Loucy (cell line): ENCODE measurements around the gene DAB1.

Experiments used
- H2AFZ ChIP-seq: fragments of 200-600 bp; sonication (generic); 2 replicates; pipeline ENCODE4 v1.6.0; 2016; ENCODE audit warnings: antibody characterized with exemption, mild to moderate bottlenecking, low read length, moderate library complexity
- H3F3A ChIP-seq: fragments of 200-600 bp; 2 replicates; pipeline ENCODE4 v1.6.0; 2016; ENCODE audit warnings: antibody characterized with exemption, low read depth, mild to moderate bottlenecking
- H3K27me3 ChIP-seq: fragments of 200-600 bp; sonication (generic); 2 replicates; pipeline ENCODE4 v1.6.1; 2014; ENCODE audit warnings: low read length, mild to moderate bottlenecking; ENCODE audit not compliant: insufficient read depth, poor library complexity, severe bottlenecking
- H3K36me3 ChIP-seq: fragments of 200-600 bp; sonication (generic); 2 replicates; pipeline ENCODE4 v1.6.1; 2016; ENCODE audit warnings: low read length; ENCODE audit not compliant: insufficient read depth
- H3K4me1 ChIP-seq: fragments of 200-600 bp; sonication (generic); 2 replicates; pipeline ENCODE4 v1.5.1; 2014; ENCODE audit warnings: low read length, mild to moderate bottlenecking; ENCODE audit not compliant: insufficient read depth, poor library complexity, severe bottlenecking
- H3K4me2 ChIP-seq: fragments of 200-600 bp; sonication (generic); 2 replicates; pipeline ENCODE4 v1.6.0; 2014; ENCODE audit warnings: antibody characterized with exemption, low read length, low read depth, mild to moderate bottlenecking; ENCODE audit not compliant: poor library complexity, severe bottlenecking
- H3K4me3 ChIP-seq: fragments of 200-600 bp; sonication (generic); 2 replicates; pipeline ENCODE4 v1.5.1; 2014; ENCODE audit warnings: low read length, mild to moderate bottlenecking, mixed read lengths; ENCODE audit not compliant: poor library complexity, severe bottlenecking
- H3K79me2 ChIP-seq: fragments of 200-600 bp; sonication (generic); 2 replicates; pipeline ENCODE4 v1.6.1; 2014; ENCODE audit warnings: low read length; ENCODE audit not compliant: insufficient read depth
- H3K9ac ChIP-seq: fragments of 200-600 bp; sonication (generic); 2 replicates; pipeline ENCODE4 v1.6.0; 2014; ENCODE audit warnings: mild to moderate bottlenecking, low read depth, low read length, moderate library complexity; ENCODE audit not compliant: poor library complexity, severe bottlenecking
- H3K9me2 ChIP-seq: fragments of 200-600 bp; sonication (generic); replicated peaks from 2 replicates; pipeline ENCODE4 v1.6.1; 2016; ENCODE audit warnings: low read depth, low read length, mixed read lengths
- H3K9me3 ChIP-seq: fragments of 200-600 bp; sonication (generic); 2 replicates; pipeline ENCODE4 v1.6.1; 2014; ENCODE audit warnings: mild to moderate bottlenecking, antibody characterized with exemption, low read length, low read depth; ENCODE audit not compliant: insufficient read depth
- H4K20me1 ChIP-seq: fragments of 200-600 bp; sonication (generic); 2 replicates; pipeline ENCODE4 v1.6.0; 2014; ENCODE audit warnings: antibody characterized with exemption, low read length, mild to moderate bottlenecking; ENCODE audit not compliant: insufficient read depth, poor library complexity, severe bottlenecking
- CTCF ChIP-seq: fragments of 200-600 bp; sonication (generic); conservative IDR thresholded peaks from 2 replicates; pipeline ENCODE4 v1.5.1; 2014; ENCODE audit warnings: mild to moderate bottlenecking, antibody characterized with exemption, low read length
- EZH2phosphoT487 ChIP-seq: fragments of 200-600 bp; IDR thresholded peaks from 2 replicates; pipeline ENCODE4 v1.6.1; 2018; ENCODE audit warnings: antibody characterized with exemption, mild to moderate bottlenecking, moderate library complexity, borderline replicate concordance

The DAB1 gene

GRCh38 chr1:57294177-57294576 is 129.7 kb downstream of the DAB1 start:
- H3K4me1 ChIP-seq = no peaks in the 10 kb centered on the region
- no peaks in the 10 kb centered on the region for H3F3A ChIP-seq

DNA sequence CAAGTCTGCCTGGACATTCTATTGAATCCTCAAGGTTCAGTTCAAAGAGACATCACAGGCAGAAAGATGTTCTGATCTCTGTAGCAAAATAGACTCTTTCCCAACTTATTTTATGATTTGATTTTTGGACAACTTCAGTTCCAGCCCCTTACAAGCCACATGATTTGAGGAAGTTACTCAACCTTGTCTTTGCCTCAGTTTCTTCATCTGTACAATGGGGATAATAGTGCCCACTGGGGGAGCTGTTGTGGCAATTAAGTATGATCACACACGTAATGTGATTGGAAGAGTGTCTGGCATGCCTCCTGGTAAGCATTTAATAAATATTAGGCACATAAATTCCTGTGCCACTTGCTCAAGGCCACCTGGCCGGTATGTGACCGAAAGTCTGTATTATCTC is 130.6 kb downstream of the DAB1 start:
- TF ChIP-seq CTCF = no peak; the same call in 1 of the 2 replicates
- no peak for TF ChIP-seq EZH2phosphoT487
- no peak overlapping the region for H2AFZ ChIP-seq
- no peaks in the 10 kb centered on the region for H4K20me1 ChIP-seq
- H3K4me2 ChIP-seq = no peak overlapping the region
- no peaks in the 10 kb centered on the region for H3K27me3 ChIP-seq
- no peaks in the 10 kb centered on the region for H3K9me3 ChIP-seq
- H3K9me2 ChIP-seq = no peaks in the 10 kb centered on the region
- no peaks in the 10 kb centered on the region for H3F3A ChIP-seq
- H3K79me2 ChIP-seq = no peaks in the 10 kb centered on the region
- H3K4me1 ChIP-seq = no peaks in the 10 kb centered on the region
- H3K36me3 ChIP-seq = no peaks in the 10 kb centered on the region
- no peak overlapping the region for H3K9ac ChIP-seq
- H3K4me3 ChIP-seq = no peak overlapping the region

More at GRCh38 chr1:57294177-57294576, 129.7 kb downstream of the DAB1 start:
- H4K20me1 ChIP-seq = no peaks in the 10 kb centered on the region
- no peaks in the 10 kb centered on the region for H3K79me2 ChIP-seq
- TF ChIP-seq EZH2phosphoT487 (no peak), CTCF (no peak)
- no peak overlapping the region for H3K9ac ChIP-seq
- no peaks in the 10 kb centered on the region for H3K9me3 ChIP-seq
- no peaks in the 10 kb centered on the region for H3K27me3 ChIP-seq
- no peaks in the 10 kb centered on the region for H3K9me2 ChIP-seq
- H3K4me3 ChIP-seq = no peak overlapping the region
- no peaks in the 10 kb centered on the region for H3K36me3 ChIP-seq
- H2AFZ ChIP-seq = no peak overlapping the region
- no peak overlapping the region for H3K4me2 ChIP-seq

DNA sequence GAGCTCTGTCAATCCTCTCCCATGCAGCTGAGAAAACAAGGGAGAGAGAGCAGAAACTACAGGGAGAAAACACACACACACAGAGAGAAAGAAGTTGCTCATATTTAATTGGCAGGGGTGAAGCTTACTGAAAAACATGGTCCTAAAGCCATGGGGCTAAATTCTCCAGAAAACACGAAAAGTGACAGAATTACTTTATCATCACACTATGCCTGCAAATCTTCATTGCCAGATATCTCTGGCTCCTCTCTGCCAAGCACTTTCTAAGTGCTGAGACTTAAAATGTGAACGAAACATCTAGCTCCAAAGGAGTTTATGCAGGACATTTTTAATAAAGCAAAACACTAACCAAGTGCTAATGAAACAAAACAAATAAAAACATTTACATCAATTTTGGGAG is 134.1 kb downstream of the DAB1 start:
- Histone ChIP-seq H3F3A (no peaks in the 10 kb centered on the region), H4K20me1 (no peaks in the 10 kb centered on the region), H3K27me3 (no peaks in the 10 kb centered on the region), H3K4me2 (no peak overlapping the region), H3K9me2 (no peaks in the 10 kb centered on the region), H3K9me3 (no peaks in the 10 kb centered on the region), H3K36me3 (no peaks in the 10 kb centered on the region), H3K4me3 (no peak overlapping the region), H3K9ac (no peak overlapping the region), H2AFZ (no peak overlapping the region), H3K4me1 (no peaks in the 10 kb centered on the region), H3K79me2 (no peaks in the 10 kb centered on the region)
- TF ChIP-seq CTCF (no peak), EZH2phosphoT487 (no peak)
